H1 (cell line): ENCODE data around the gene IFT122. TPM values are rescaled to one million over a fixed set of nuclear protein-coding genes. Genes with fewer than 3 reads are reported as not detected.

ENCODE experiments used
- CBX5 ChIP-seq: fragments of 300-800, 300-1000 bp; sonication (generic); IDR thresholded peaks from 2 replicates; pipeline ENCODE4 v1.7.1; 2016; ENCODE audit warnings: antibody characterized with exemption, low read length, low read depth
- CHD1 ChIP-seq: IDR thresholded peaks from 2 replicates; pipeline ENCODE4 v1.6.1; 2012; ENCODE audit warnings: low read depth, low read length, improper control_type of control experiment
- EZH2 ChIP-seq: fragments of 200-600 bp; sonication (generic); IDR thresholded peaks from 2 replicates; pipeline ENCODE4 v1.7.1; 2012; ENCODE audit warnings: low read depth, mild to moderate bottlenecking, moderate library complexity, low read length, inconsistent platforms; ENCODE audit not compliant: severe bottlenecking
- POU5F1 ChIP-seq: IDR thresholded peaks from 2 replicates; pipeline ENCODE4 v1.6.1; 2011; ENCODE audit warnings: low read depth, mild to moderate bottlenecking, low read length, moderate library complexity
- RAD21 ChIP-seq, 2 experiments: IDR thresholded peaks in 1 of 2; conservative IDR thresholded peaks in 1 of 2; 2 replicates each; pipeline ENCODE4 v1.6.1; 2011; ENCODE audit warnings: low read depth in 2 of 2, low read length in 2 of 2, improper control_type of control experiment in 1 of 2, inconsistent platforms in 1 of 2, mild to moderate bottlenecking in 1 of 2, moderate library complexity in 1 of 2
- RFX5 ChIP-seq: IDR thresholded peaks from 2 replicates; pipeline ENCODE4 v1.6.1; 2011; ENCODE audit warnings: low read depth, low read length, improper control_type of control experiment, borderline replicate concordance
- SAP30 ChIP-seq: fragments of 300-600 bp; sonication (generic); IDR thresholded peaks from 2 replicates; pipeline ENCODE4 v1.7.1; 2012; ENCODE audit warnings: low read length, moderate library complexity, mild to moderate bottlenecking, inconsistent platforms; ENCODE audit not compliant: insufficient read depth, insufficient replicate concordance
- SP4 ChIP-seq: IDR thresholded peaks from 2 replicates; pipeline ENCODE4 v1.6.1; 2012; ENCODE audit warnings: low read length, inconsistent platforms
- polyA plus RNA-seq, 7 experiments: library from polyadenylated mRNA; depleted of rRNA in 3 of 7; stranded (reverse) in 5 of 7; unstranded in 2 of 7; fragments of >200 nt in 5 of 7; fragments of 200-250 nt in 2 of 7; gene quantifications; 1 replicate in 5 of 7; 2 replicates in 1 of 7; 4 replicates in 1 of 7; pipeline versions ENCODE4 v1.2.1 to v1.2.3, GENCODE V29; 2011 to 2013; ENCODE audit warnings: missing spikeins in 2 of 7, mixed read lengths in 2 of 7
- total RNA-seq: library from RNA; stranded (reverse); fragmentation: NEBNext Ultra II Directional; extraction: Animal tissue kit (Norgen Biotek cat#: 25700); gene quantifications from 2 replicates; pipeline ENCODE4 v1.2.1, GENCODE V29; 2021
- TF ChIP-seq, protein P1 (sequence below): fragments of 300-600 bp; sonication (generic); IDR thresholded peaks from 2 replicates; pipeline ENCODE4 v1.7.1; 2012; ENCODE audit warnings: low read length, moderate library complexity, mild to moderate bottlenecking, inconsistent platforms; ENCODE audit not compliant: insufficient replicate concordance
- TF ChIP-seq, protein P2 (sequence below): IDR thresholded peaks from 2 replicates; pipeline ENCODE4 v1.6.1; 2012; ENCODE audit warnings: inconsistent platforms

The IFT122 gene
- total and polyA plus RNA-seq, 2 of the 8 experiments (the other 6 are each of a cell fraction or from before 2014, with no cell fraction given) = 23.7 to 25.1 TPM

DNA sequence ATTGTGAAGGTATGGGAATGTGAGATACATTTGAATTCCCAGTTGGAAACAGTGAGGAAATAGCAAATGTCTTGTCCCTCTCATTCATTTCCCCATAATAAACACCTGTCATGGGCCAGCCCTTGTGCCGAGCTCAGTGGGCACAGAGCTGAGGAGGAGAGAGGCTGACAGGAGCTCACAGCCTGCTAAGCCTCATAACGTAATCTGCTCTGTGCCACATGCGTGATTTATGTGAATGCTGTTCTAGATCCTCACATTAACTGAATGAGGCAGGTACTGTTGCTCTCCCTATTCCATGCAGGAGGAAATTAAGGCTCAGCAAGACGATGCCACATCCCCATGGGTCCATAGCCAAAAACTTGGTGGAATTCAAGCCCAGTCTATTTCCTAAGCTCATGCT, 53.2 kb downstream of the IFT122 start (continued):
- TF ChIP-seq, protein P1, sequence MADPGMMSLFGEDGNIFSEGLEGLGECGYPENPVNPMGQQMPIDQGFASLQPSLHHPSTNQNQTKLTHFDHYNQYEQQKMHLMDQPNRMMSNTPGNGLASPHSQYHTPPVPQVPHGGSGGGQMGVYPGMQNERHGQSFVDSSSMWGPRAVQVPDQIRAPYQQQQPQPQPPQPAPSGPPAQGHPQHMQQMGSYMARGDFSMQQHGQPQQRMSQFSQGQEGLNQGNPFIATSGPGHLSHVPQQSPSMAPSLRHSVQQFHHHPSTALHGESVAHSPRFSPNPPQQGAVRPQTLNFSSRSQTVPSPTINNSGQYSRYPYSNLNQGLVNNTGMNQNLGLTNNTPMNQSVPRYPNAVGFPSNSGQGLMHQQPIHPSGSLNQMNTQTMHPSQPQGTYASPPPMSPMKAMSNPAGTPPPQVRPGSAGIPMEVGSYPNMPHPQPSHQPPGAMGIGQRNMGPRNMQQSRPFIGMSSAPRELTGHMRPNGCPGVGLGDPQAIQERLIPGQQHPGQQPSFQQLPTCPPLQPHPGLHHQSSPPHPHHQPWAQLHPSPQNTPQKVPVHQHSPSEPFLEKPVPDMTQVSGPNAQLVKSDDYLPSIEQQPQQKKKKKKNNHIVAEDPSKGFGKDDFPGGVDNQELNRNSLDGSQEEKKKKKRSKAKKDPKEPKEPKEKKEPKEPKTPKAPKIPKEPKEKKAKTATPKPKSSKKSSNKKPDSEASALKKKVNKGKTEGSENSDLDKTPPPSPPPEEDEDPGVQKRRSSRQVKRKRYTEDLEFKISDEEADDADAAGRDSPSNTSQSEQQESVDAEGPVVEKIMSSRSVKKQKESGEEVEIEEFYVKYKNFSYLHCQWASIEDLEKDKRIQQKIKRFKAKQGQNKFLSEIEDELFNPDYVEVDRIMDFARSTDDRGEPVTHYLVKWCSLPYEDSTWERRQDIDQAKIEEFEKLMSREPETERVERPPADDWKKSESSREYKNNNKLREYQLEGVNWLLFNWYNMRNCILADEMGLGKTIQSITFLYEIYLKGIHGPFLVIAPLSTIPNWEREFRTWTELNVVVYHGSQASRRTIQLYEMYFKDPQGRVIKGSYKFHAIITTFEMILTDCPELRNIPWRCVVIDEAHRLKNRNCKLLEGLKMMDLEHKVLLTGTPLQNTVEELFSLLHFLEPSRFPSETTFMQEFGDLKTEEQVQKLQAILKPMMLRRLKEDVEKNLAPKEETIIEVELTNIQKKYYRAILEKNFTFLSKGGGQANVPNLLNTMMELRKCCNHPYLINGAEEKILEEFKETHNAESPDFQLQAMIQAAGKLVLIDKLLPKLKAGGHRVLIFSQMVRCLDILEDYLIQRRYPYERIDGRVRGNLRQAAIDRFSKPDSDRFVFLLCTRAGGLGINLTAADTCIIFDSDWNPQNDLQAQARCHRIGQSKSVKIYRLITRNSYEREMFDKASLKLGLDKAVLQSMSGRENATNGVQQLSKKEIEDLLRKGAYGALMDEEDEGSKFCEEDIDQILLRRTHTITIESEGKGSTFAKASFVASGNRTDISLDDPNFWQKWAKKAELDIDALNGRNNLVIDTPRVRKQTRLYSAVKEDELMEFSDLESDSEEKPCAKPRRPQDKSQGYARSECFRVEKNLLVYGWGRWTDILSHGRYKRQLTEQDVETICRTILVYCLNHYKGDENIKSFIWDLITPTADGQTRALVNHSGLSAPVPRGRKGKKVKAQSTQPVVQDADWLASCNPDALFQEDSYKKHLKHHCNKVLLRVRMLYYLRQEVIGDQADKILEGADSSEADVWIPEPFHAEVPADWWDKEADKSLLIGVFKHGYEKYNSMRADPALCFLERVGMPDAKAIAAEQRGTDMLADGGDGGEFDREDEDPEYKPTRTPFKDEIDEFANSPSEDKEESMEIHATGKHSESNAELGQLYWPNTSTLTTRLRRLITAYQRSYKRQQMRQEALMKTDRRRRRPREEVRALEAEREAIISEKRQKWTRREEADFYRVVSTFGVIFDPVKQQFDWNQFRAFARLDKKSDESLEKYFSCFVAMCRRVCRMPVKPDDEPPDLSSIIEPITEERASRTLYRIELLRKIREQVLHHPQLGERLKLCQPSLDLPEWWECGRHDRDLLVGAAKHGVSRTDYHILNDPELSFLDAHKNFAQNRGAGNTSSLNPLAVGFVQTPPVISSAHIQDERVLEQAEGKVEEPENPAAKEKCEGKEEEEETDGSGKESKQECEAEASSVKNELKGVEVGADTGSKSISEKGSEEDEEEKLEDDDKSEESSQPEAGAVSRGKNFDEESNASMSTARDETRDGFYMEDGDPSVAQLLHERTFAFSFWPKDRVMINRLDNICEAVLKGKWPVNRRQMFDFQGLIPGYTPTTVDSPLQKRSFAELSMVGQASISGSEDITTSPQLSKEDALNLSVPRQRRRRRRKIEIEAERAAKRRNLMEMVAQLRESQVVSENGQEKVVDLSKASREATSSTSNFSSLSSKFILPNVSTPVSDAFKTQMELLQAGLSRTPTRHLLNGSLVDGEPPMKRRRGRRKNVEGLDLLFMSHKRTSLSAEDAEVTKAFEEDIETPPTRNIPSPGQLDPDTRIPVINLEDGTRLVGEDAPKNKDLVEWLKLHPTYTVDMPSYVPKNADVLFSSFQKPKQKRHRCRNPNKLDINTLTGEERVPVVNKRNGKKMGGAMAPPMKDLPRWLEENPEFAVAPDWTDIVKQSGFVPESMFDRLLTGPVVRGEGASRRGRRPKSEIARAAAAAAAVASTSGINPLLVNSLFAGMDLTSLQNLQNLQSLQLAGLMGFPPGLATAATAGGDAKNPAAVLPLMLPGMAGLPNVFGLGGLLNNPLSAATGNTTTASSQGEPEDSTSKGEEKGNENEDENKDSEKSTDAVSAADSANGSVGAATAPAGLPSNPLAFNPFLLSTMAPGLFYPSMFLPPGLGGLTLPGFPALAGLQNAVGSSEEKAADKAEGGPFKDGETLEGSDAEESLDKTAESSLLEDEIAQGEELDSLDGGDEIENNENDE = no peak
- TF ChIP-seq, protein P2, sequence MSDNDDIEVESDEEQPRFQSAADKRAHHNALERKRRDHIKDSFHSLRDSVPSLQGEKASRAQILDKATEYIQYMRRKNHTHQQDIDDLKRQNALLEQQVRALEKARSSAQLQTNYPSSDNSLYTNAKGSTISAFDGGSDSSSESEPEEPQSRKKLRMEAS = no peak
- TF ChIP-seq POU5F1 = no peak
- no peak for TF ChIP-seq RFX5
- no peak for TF ChIP-seq CBX5
- no peak for TF ChIP-seq EZH2
- TF ChIP-seq CHD1 = no peak
- no peak for TF ChIP-seq SP4
- TF ChIP-seq SAP30 = no peak
- no peak for TF ChIP-seq RAD21 (IDR thresholded peaks at IDR 0.05 in 1 of 2, conservative IDR thresholded peaks at IDR 0.05 in 1 of 2; ENCODE audit: low read depth in 2 of 2, low read length in 2 of 2)
